Measurements from ENCODE around the gene NUDT2. TPM values are rescaled to one million over a fixed set of nuclear protein-coding genes. Genes with fewer than 3 reads are reported as not detected.

Gene NUDT2
- total and polyA plus RNA-seq, 2 donors (not counting 1 experiment from before 2014, with no cell fraction given) = 47.1 to 50.8 TPM

DNA sequence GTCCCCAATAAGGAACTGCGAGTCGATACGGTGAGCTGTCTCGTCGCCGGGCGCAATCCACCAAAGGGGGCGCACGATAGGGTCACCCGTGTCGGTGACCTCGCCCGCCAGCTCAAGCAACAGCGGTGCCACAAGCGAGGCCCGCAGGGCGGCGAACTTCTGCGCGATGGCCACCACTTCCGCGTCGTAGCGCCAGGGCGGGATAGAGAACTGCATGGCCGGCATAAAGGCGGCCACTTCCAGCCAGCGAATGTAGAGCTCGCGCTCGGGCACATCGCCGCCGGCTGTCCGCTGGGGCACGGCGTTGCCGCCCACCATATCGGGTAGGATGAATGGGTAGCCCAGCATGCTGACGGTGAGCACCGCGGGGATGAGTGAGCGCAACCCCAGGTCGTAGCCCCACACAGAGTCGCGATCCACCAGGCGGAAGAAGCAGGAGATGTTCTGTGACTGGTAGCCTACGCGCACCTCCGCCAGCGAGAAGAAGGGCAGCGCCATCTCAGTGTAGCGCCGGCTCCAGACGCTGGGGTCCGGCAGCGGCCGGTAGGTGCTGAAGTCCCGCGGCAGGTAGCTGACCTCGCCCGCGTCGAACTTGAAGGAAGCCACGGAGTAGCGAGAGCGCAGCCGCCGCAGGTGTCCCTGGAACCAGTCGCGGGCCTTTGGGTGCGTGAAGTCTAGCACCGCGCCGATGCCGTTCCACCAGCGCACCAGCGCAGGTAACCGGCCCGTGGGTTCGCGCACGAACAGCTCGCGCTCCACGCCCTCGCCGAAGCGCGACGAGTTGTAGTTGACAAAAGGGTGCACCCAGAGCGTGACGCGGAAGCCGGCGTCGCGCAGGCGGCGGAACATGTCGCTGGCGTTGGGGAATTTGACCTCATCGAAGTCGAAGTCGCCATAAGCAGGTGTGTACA is 41.9 kb downstream of the NUDT2 start:
- Histone ChIP-seq H3K27ac (ENCODE audit: insufficient read depth, low read length) (no peak overlapping the region), H3K4me1 (ENCODE audit: control insufficient read depth, extremely low read depth, insufficient read depth, low read length) (no peaks in the 10 kb centered on the region), H3K9ac (ENCODE audit: insufficient read depth, low read length) (no peak overlapping the region), H3K9me3 (ENCODE audit: control insufficient read depth, insufficient read depth, low read depth, low read length) (no peaks in the 10 kb centered on the region), H2AFZ (ENCODE audit: low read length) (peak overlapping the region; percentile 26), H4K20me1 (ENCODE audit: control insufficient read depth, extremely low read depth, insufficient read depth, low read length) (no peaks in the 10 kb centered on the region), H3K36me3 (ENCODE audit: control insufficient read depth, insufficient read depth, low read length) (no peaks in the 10 kb centered on the region), H3K4me2 (ENCODE audit: extremely low read depth, insufficient read depth, low read length) (peak overlapping the region; percentile 64), H3K27me3 (ENCODE audit: control insufficient read depth, insufficient read depth, low read length) (peaks cover 17% of the 10 kb centered on the region), H3K79me2 (ENCODE audit: control insufficient read depth, insufficient read depth, low read length) (no peaks in the 10 kb centered on the region), H3K4me3 (replicated peaks in 1 of 4; ENCODE audit: control extremely low read depth in 1 of 4, insufficient read depth in 1 of 4, low read depth in 3 of 4, low read length in 4 of 4) (peak overlapping the region in 2 of 4 experiments; percentile 25 to 47)
- TF ChIP-seq EZH2 (IDR thresholded peaks at IDR 0.05; ENCODE audit: low read length, missing control alignments) = peak; percentile 66
- TF ChIP-seq, protein P1, sequence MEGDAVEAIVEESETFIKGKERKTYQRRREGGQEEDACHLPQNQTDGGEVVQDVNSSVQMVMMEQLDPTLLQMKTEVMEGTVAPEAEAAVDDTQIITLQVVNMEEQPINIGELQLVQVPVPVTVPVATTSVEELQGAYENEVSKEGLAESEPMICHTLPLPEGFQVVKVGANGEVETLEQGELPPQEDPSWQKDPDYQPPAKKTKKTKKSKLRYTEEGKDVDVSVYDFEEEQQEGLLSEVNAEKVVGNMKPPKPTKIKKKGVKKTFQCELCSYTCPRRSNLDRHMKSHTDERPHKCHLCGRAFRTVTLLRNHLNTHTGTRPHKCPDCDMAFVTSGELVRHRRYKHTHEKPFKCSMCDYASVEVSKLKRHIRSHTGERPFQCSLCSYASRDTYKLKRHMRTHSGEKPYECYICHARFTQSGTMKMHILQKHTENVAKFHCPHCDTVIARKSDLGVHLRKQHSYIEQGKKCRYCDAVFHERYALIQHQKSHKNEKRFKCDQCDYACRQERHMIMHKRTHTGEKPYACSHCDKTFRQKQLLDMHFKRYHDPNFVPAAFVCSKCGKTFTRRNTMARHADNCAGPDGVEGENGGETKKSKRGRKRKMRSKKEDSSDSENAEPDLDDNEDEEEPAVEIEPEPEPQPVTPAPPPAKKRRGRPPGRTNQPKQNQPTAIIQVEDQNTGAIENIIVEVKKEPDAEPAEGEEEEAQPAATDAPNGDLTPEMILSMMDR (conservative IDR thresholded peaks at IDR 0.05 in 1 of 2, IDR thresholded peaks at IDR 0.05 in 1 of 2; ENCODE audit: low read depth in 1 of 2, low read length in 2 of 2) = no peak
- DNase-seq (ENCODE audit: low read depth in 2 of 2) = peak in 1 of 2 donors; percentile 11

DNA sequence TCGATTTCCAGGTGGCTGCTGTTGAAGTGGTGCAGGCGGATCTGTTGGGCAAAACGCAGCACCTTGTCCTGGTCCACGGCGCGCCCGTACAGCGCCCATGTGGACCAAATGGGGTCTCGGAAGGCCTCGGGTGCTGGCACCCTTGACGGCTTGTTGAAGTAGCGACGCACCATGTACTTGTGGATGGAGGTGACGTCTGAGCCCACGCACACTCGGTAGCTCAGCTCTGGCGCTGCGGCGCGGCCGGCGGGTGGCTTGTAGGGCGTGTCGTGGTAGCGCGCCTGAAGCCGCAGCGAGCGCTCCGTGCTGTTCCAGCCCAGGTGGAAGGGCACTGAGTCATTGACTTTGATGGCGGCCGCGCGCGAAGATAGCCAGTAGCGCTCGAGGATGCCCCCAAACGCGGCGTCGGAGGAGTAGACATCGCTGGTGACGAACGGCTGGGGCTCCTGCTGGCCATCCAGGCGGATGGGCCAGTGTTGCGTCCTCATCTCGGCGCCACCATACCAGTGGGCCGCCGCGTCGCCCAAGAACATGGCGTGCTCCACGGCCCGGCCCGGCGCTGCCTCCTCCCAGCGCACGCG is 42.6 kb downstream of the NUDT2 start:
- Histone ChIP-seq H3K4me2 (ENCODE audit: extremely low read depth, insufficient read depth, low read length) (no peak overlapping the region), H3K79me2 (ENCODE audit: control insufficient read depth, insufficient read depth, low read length) (no peaks in the 10 kb centered on the region), H3K27me3 (ENCODE audit: control insufficient read depth, insufficient read depth, low read length) (peaks cover 17% of the 10 kb centered on the region), H3K9me3 (ENCODE audit: control insufficient read depth, insufficient read depth, low read depth, low read length) (no peaks in the 10 kb centered on the region), H3K36me3 (ENCODE audit: control insufficient read depth, insufficient read depth, low read length) (no peaks in the 10 kb centered on the region), H3K4me3 (replicated peaks in 1 of 4; ENCODE audit: control extremely low read depth in 1 of 4, insufficient read depth in 1 of 4, low read depth in 3 of 4, low read length in 4 of 4) (no peak overlapping the region), H3K9ac (ENCODE audit: insufficient read depth, low read length) (no peak overlapping the region), H4K20me1 (ENCODE audit: control insufficient read depth, extremely low read depth, insufficient read depth, low read length) (no peaks in the 10 kb centered on the region), H2AFZ (ENCODE audit: low read length) (no peak overlapping the region), H3K4me1 (ENCODE audit: control insufficient read depth, extremely low read depth, insufficient read depth, low read length) (no peaks in the 10 kb centered on the region), H3K27ac (ENCODE audit: insufficient read depth, low read length) (no peak overlapping the region)
- no peak for TF ChIP-seq EZH2 (IDR thresholded peaks at IDR 0.05; ENCODE audit: low read length, missing control alignments)
- TF ChIP-seq, protein P1 (conservative IDR thresholded peaks at IDR 0.05 in 1 of 2, IDR thresholded peaks at IDR 0.05 in 1 of 2; ENCODE audit: low read depth in 1 of 2, low read length in 2 of 2) = no peak
- no peak for DNase-seq (ENCODE audit: low read depth in 2 of 2)

DNA sequence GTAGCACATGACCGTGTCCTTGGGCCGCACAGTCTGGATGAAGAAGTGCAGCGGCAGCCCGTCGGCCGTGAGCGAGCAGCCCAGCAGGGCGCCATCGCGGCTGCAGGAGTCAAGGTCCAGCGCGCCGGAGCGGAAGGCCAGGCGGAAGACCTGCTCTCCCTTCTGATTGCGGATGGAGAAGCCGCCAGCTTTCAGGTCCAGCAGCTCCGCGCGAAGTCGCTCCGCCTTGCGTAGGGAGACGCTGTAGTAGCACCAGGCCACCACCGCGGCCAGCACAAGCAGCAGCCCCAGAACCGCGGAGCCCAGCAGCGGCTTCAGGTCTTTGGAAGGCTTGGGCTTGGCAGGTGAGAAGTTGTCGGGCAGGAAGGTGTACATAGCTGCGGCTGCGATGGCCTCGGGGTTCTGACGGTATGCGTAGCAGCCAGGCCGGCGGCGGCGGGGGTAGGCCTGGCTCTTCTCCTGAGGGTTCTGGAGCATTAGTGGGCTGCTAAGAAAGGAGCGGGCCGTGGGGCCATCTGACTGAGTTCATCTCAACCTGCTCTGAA is 43.2 kb downstream of the NUDT2 start:
- Histone ChIP-seq H3K79me2 (ENCODE audit: control insufficient read depth, insufficient read depth, low read length) (no peaks in the 10 kb centered on the region), H3K9ac (ENCODE audit: insufficient read depth, low read length) (no peak overlapping the region), H3K4me2 (ENCODE audit: extremely low read depth, insufficient read depth, low read length) (no peak overlapping the region), H3K9me3 (ENCODE audit: control insufficient read depth, insufficient read depth, low read depth, low read length) (no peaks in the 10 kb centered on the region), H3K27me3 (ENCODE audit: control insufficient read depth, insufficient read depth, low read length) (peaks cover 17% of the 10 kb centered on the region), H3K4me3 (replicated peaks in 1 of 4; ENCODE audit: control extremely low read depth in 1 of 4, insufficient read depth in 1 of 4, low read depth in 3 of 4, low read length in 4 of 4) (no peak overlapping the region), H3K36me3 (ENCODE audit: control insufficient read depth, insufficient read depth, low read length) (no peaks in the 10 kb centered on the region), H3K27ac (ENCODE audit: insufficient read depth, low read length) (no peak overlapping the region), H2AFZ (ENCODE audit: low read length) (no peak overlapping the region), H4K20me1 (ENCODE audit: control insufficient read depth, extremely low read depth, insufficient read depth, low read length) (no peaks in the 10 kb centered on the region), H3K4me1 (ENCODE audit: control insufficient read depth, extremely low read depth, insufficient read depth, low read length) (no peaks in the 10 kb centered on the region)
- TF ChIP-seq, protein P1 (conservative IDR thresholded peaks at IDR 0.05 in 1 of 2, IDR thresholded peaks at IDR 0.05 in 1 of 2; ENCODE audit: low read depth in 1 of 2, low read length in 2 of 2) = no peak
- DNase-seq (ENCODE audit: low read depth in 2 of 2) = no peak

All from fibroblast of lung (primary cell).